GM12874 (cell line): ENCODE measurements around the gene POGK.

ENCODE experiments used
- CTCF ChIP-seq: IDR thresholded peaks from 2 replicates; pipeline ENCODE4 v1.5.1; 2011; ENCODE audit warnings: low read depth, mild to moderate bottlenecking, control low read depth, low read length, moderate library complexity; ENCODE audit not compliant: insufficient read depth

Gene POGK

GRCh38 chr1:166838766-166839599, at the start of gene POGK:
Gene POGK (plus strand): TSS chr1:166839475. CDS start chr1:166840957, 1,482 bp downstream.
- TF ChIP-seq CTCF = no peak

GRCh38 chr1:166796620-166797236, 42.5 kb upstream of the POGK start:
- no peak for TF ChIP-seq CTCF

- TF ChIP-seq CTCF = no peak
Observed at GRCh38 chr1:166808952-166809351, 30.3 kb upstream of the POGK start.

- no peak for TF ChIP-seq CTCF
Observed at GRCh38 chr1:166811691-166812090, 27.6 kb upstream of the POGK start.

- no peak for TF ChIP-seq CTCF
Observed at GRCh38 chr1:166813508-166814223, 25.6 kb upstream of the POGK start.

- no peak for TF ChIP-seq CTCF
Observed at GRCh38 chr1:166814611-166815010, 24.7 kb upstream of the POGK start.

- no peak for TF ChIP-seq CTCF
Observed at GRCh38 chr1:166819974-166820373, 19.3 kb upstream of the POGK start.
